HEK293 (cell line): ENCODE results near the gene IMP3.

Source experiments
- CTCF ChIA-PET: fragments of 350-600 bp; formaldehyde crosslinking; extraction: SDS; loops from one replicate; lab custom pipeline; 2021; ENCODE audit warnings: antibody characterized with exemption; lab: Yijun Ruan, JAX
- POLR2A ChIA-PET: fragments of 300-600 bp; formaldehyde crosslinking; extraction: SDS; loops from one replicate; lab custom pipeline; 2020; ENCODE audit warnings: antibody characterized with exemption, inconsistent platforms; lab: Yijun Ruan, JAX
- H3K27ac ChIP-seq: fragments of 200-500 bp; sonication (Bioruptor generic); 2 replicates; pipeline ENCODE4 v1.5.1; 2014; ENCODE audit warnings: low read depth, low read length, control low read depth, inconsistent platforms; ENCODE audit errors: extremely low read depth
- H3K36me3 ChIP-seq, 2 experiments: fragments of 200-500 bp in 1 of 2; sonication (Bioruptor generic) in 1 of 2; 1 replicate in 1 of 2; 2 replicates in 1 of 2; pipeline ENCODE4 v1.5.1; 2014 to 2017; ENCODE audit warnings: inconsistent platforms in 2 of 2, low read length in 2 of 2; ENCODE audit not compliant: control insufficient read depth in 2 of 2, insufficient read depth in 1 of 2
- H3K4me1 ChIP-seq: fragments of 200-500 bp; sonication (Bioruptor generic); 2 replicates; pipeline ENCODE4 v1.5.1; 2014; ENCODE audit warnings: mild to moderate bottlenecking, low read length, inconsistent platforms; ENCODE audit not compliant: control insufficient read depth, insufficient read depth
- H3K4me3 ChIP-seq: 2 replicates; pipeline ENCODE4 v1.5.1; 2011; ENCODE audit warnings: low read depth, mild to moderate bottlenecking, control low read depth, low read length, moderate library complexity
- H3K9me3 ChIP-seq: fragments of 200-500 bp; sonication (Bioruptor generic); 2 replicates; pipeline ENCODE4 v1.5.1; 2014; ENCODE audit warnings: low read depth, low read length, inconsistent platforms; ENCODE audit not compliant: control insufficient read depth, insufficient read depth
- BCL11A ChIP-seq: fragments of 450-650 bp; formaldehyde crosslinking; IDR thresholded peaks from 2 replicates; pipeline ENCODE4 v1.5.1; 2016; ENCODE audit warnings: low read depth, missing biosample characterization, missing genetic modification characterization
- GFI1B ChIP-seq: fragments of 450-650 bp; formaldehyde crosslinking; IDR thresholded peaks from 2 replicates; pipeline ENCODE4 v1.5.1; 2016; ENCODE audit warnings: missing biosample characterization, missing genetic modification characterization
- IKZF3 ChIP-seq: fragments of 450-650 bp; IDR thresholded peaks from 2 replicates; pipeline ENCODE4 v1.5.0; 2018; ENCODE audit warnings: missing biosample characterization, mild to moderate bottlenecking, missing genetic modification characterization, moderate library complexity
- SCRT1 ChIP-seq: fragments of 450-650 bp; formaldehyde crosslinking; IDR thresholded peaks from 2 replicates; pipeline ENCODE4 v1.5.1; 2016; ENCODE audit warnings: missing biosample characterization, missing genetic modification characterization, borderline replicate concordance
- SP7 ChIP-seq: fragments of 450-650 bp; formaldehyde crosslinking; IDR thresholded peaks from 2 replicates; pipeline ENCODE4 v1.5.1; 2016; ENCODE audit warnings: missing biosample characterization, missing genetic modification characterization
- YY2 ChIP-seq: fragments of 450-650 bp; formaldehyde crosslinking; IDR thresholded peaks from 2 replicates; pipeline ENCODE4 v1.5.1; 2016; ENCODE audit warnings: missing biosample characterization, missing genetic modification characterization
- ZNF112 ChIP-seq: fragments of 450-650 bp; formaldehyde crosslinking; IDR thresholded peaks from 2 replicates; pipeline ENCODE4 v1.5.0; 2017; ENCODE audit warnings: missing biosample characterization, missing genetic modification characterization
- ZNF138 ChIP-seq: fragments of 450-650 bp; formaldehyde crosslinking; IDR thresholded peaks from 2 replicates; pipeline ENCODE4 v1.5.1; 2016; ENCODE audit warnings: missing biosample characterization, missing genetic modification characterization, borderline replicate concordance
- ZNF214 ChIP-seq: fragments of 450-650 bp; formaldehyde crosslinking; IDR thresholded peaks from 2 replicates; pipeline ENCODE4 v1.5.1; 2017; ENCODE audit warnings: missing biosample characterization, mild to moderate bottlenecking, missing genetic modification characterization, borderline replicate concordance
- ZNF221 ChIP-seq: fragments of 450-650 bp; formaldehyde crosslinking; IDR thresholded peaks from 2 replicates; pipeline ENCODE4 v1.5.1; 2017; ENCODE audit warnings: missing biosample characterization, missing genetic modification characterization, borderline replicate concordance
- ZNF24 ChIP-seq: fragments of 450-650 bp; formaldehyde crosslinking; IDR thresholded peaks from 2 replicates; pipeline ENCODE4 v1.5.1; 2016; ENCODE audit warnings: missing biosample characterization, missing genetic modification characterization
- ZNF292 ChIP-seq: fragments of 450-650 bp; formaldehyde crosslinking; IDR thresholded peaks from 2 replicates; pipeline ENCODE4 v1.5.1; 2016; ENCODE audit warnings: low read depth, missing biosample characterization, missing genetic modification characterization, borderline replicate concordance
- ZNF311 ChIP-seq: fragments of 450-650 bp; formaldehyde crosslinking; IDR thresholded peaks from 2 replicates; pipeline ENCODE4 v1.5.1; 2017; ENCODE audit warnings: missing biosample characterization, missing genetic modification characterization, borderline replicate concordance
- ZNF324 ChIP-seq: fragments of 450-650 bp; formaldehyde crosslinking; IDR thresholded peaks from 2 replicates; pipeline ENCODE4 v1.5.1; 2016; ENCODE audit warnings: missing biosample characterization, missing genetic modification characterization
- ZNF366 ChIP-seq: fragments of 450-650 bp; formaldehyde crosslinking; conservative IDR thresholded peaks from 2 replicates; pipeline ENCODE4 v1.5.1; 2016; ENCODE audit warnings: missing biosample characterization, missing genetic modification characterization
- ZNF416 ChIP-seq: fragments of 450-650 bp; formaldehyde crosslinking; IDR thresholded peaks from 2 replicates; pipeline ENCODE4 v1.5.1; 2016; ENCODE audit warnings: missing biosample characterization, missing genetic modification characterization
- ZNF514 ChIP-seq: fragments of 450-650 bp; formaldehyde crosslinking; IDR thresholded peaks from 2 replicates; pipeline ENCODE4 v1.5.1; 2016; ENCODE audit warnings: missing biosample characterization, missing genetic modification characterization
- ZNF530 ChIP-seq: fragments of 450-650 bp; formaldehyde crosslinking; IDR thresholded peaks from 2 replicates; pipeline ENCODE4 v1.5.1; 2016; ENCODE audit warnings: low read depth, missing biosample characterization, missing genetic modification characterization
- ZNF571 ChIP-seq: fragments of 450-650 bp; formaldehyde crosslinking; IDR thresholded peaks from 2 replicates; pipeline ENCODE4 v1.5.0; 2017; ENCODE audit warnings: missing biosample characterization, missing genetic modification characterization
- ZNF645 ChIP-seq: fragments of 450-650 bp; formaldehyde crosslinking; IDR thresholded peaks from 2 replicates; pipeline ENCODE4; 2016; ENCODE audit warnings: missing biosample characterization, missing genetic modification characterization
- ZNF660 ChIP-seq: fragments of 450-650 bp; IDR thresholded peaks from 2 replicates; pipeline ENCODE4 v1.5.1; 2018; ENCODE audit warnings: missing biosample characterization, mild to moderate bottlenecking, missing genetic modification characterization
- ZNF777 ChIP-seq: fragments of 450-650 bp; formaldehyde crosslinking; IDR thresholded peaks from 2 replicates; pipeline ENCODE4 v1.5.1; 2017; ENCODE audit warnings: missing biosample characterization, missing genetic modification characterization, borderline replicate concordance
- ZNF791 ChIP-seq: fragments of 450-650 bp; formaldehyde crosslinking; IDR thresholded peaks from 2 replicates; pipeline ENCODE4 v1.5.1; 2016; ENCODE audit warnings: missing biosample characterization, missing genetic modification characterization
- ZSCAN30 ChIP-seq: fragments of 450-650 bp; IDR thresholded peaks from 2 replicates; pipeline ENCODE4 v1.5.1; 2018; ENCODE audit warnings: missing biosample characterization, mild to moderate bottlenecking, missing genetic modification characterization, moderate library complexity
- TF ChIP-seq, protein P1 (sequence below): fragments of 450-650 bp; IDR thresholded peaks from 2 replicates; pipeline ENCODE4 v1.5.1; 2018; ENCODE audit warnings: missing biosample characterization, mild to moderate bottlenecking, missing genetic modification characterization
- TF ChIP-seq, protein P2 (sequence below): fragments of 450-650 bp; formaldehyde crosslinking; IDR thresholded peaks from 2 replicates; pipeline ENCODE4 v1.5.1; 2016; ENCODE audit warnings: missing biosample characterization, missing genetic modification characterization
- TF ChIP-seq, protein P3 (sequence below): fragments of 450-650 bp; formaldehyde crosslinking; IDR thresholded peaks from 2 replicates; pipeline ENCODE4 v1.5.1; 2016; ENCODE audit warnings: missing biosample characterization, missing genetic modification characterization
- TF ChIP-seq, protein P4 (sequence below): fragments of 450-650 bp; formaldehyde crosslinking; IDR thresholded peaks from 2 replicates; pipeline ENCODE4 v1.5.1; 2016; ENCODE audit warnings: missing biosample characterization, missing genetic modification characterization

IMP3 gene

GRCh38 chr15:75640483-75641178 lies 607 bp upstream of the IMP3 start:
- CTCF ChIA-PET = interaction anchor here (0.5 to 5.8 kb wide), 12 partner anchors 12 to 865 kb away, joined by 3 to 47 read pairs (median 4); partner anchors contain the start of genes C15orf39, MAN2C1 and SNUPN
- Histone ChIP-seq H3K27ac (peak overlapping the region; percentile 94), H3K9me3 (no peaks in the 10 kb centered on the region), H3K4me3 (peak overlapping the region; percentile 58), H3K4me1 (peaks cover 7% of the 10 kb centered on the region), H3K36me3 (peaks cover 6% of the 10 kb centered on the region in 2 experiments; a peak in 2 of 3 replicates)
- POLR2A ChIA-PET = interaction anchor here (0.5 to 4.4 kb wide), 27 partner anchors 9 to 645 kb away, joined by 3 to 94 read pairs (median 4); partner anchors contain the start of genes MAN2C1, NEIL1, PTPN9 and SCAMP5
- TF ChIP-seq ZNF530 (tag by site-specific recombination) = no peak
- TF ChIP-seq ZNF416 = no peak
- TF ChIP-seq ZSCAN30 (tag by site-specific recombination) = peak; percentile 38; the same call in 1 of the 2 replicates
- 0 out of 2 replicates have a peak, but pooled peaks have one; percentile 10 for TF ChIP-seq ZNF24 (tag by site-specific recombination)
- no peak for TF ChIP-seq YY2
- no peak for TF ChIP-seq ZNF221
- no peak for TF ChIP-seq ZNF311
- TF ChIP-seq, protein P1, sequence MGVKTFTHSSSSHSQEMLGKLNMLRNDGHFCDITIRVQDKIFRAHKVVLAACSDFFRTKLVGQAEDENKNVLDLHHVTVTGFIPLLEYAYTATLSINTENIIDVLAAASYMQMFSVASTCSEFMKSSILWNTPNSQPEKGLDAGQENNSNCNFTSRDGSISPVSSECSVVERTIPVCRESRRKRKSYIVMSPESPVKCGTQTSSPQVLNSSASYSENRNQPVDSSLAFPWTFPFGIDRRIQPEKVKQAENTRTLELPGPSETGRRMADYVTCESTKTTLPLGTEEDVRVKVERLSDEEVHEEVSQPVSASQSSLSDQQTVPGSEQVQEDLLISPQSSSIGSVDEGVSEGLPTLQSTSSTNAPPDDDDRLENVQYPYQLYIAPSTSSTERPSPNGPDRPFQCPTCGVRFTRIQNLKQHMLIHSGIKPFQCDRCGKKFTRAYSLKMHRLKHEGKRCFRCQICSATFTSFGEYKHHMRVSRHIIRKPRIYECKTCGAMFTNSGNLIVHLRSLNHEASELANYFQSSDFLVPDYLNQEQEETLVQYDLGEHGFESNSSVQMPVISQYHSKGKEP (tag by site-specific recombination) = peak; percentile 36; the same call in 1 of the 2 replicates
- TF ChIP-seq ZNF366 (tag by site-specific recombination) = peak; percentile 37; the same call in 1 of the 2 replicates
- 0 out of 2 replicates have a peak, but pooled peaks have one; percentile 6 for TF ChIP-seq BCL11A (tag by site-specific recombination)
- TF ChIP-seq, protein P2, sequence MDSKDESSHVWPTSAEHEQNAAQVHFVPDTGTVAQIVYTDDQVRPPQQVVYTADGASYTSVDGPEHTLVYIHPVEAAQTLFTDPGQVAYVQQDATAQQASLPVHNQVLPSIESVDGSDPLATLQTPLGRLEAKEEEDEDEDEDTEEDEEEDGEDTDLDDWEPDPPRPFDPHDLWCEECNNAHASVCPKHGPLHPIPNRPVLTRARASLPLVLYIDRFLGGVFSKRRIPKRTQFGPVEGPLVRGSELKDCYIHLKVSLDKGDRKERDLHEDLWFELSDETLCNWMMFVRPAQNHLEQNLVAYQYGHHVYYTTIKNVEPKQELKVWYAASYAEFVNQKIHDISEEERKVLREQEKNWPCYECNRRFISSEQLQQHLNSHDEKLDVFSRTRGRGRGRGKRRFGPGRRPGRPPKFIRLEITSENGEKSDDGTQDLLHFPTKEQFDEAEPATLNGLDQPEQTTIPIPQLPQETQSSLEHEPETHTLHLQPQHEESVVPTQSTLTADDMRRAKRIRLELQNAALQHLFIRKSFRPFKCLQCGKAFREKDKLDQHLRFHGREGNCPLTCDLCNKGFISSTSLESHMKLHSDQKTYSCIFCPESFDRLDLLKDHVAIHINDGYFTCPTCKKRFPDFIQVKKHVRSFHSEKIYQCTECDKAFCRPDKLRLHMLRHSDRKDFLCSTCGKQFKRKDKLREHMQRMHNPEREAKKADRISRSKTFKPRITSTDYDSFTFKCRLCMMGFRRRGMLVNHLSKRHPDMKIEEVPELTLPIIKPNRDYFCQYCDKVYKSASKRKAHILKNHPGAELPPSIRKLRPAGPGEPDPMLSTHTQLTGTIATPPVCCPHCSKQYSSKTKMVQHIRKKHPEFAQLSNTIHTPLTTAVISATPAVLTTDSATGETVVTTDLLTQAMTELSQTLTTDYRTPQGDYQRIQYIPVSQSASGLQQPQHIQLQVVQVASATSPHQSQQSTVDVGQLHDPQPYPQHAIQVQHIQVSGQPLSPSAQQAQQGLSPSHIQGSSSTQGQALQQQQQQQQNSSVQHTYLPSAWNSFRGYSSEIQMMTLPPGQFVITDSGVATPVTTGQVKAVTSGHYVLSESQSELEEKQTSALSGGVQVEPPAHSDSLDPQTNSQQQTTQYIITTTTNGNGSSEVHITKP (tag by site-specific recombination) = peak; percentile 81
- TF ChIP-seq ZNF777 (tag by site-specific recombination) = no peak
- no peak for TF ChIP-seq ZNF112 (tag by site-specific recombination)
- TF ChIP-seq, protein P3, sequence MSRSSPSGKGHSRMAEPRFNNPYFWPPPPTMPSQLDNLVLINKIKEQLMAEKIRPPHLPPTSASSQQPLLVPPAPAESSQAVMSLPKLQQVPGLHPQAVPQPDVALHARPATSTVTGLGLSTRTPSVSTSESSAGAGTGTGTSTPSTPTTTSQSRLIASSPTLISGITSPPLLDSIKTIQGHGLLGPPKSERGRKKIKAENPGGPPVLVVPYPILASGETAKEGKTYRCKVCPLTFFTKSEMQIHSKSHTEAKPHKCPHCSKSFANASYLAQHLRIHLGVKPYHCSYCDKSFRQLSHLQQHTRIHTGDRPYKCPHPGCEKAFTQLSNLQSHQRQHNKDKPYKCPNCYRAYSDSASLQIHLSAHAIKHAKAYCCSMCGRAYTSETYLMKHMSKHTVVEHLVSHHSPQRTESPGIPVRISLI (tag by site-specific recombination) = no peak
- TF ChIP-seq IKZF3 = peak; percentile 21; the same call in 1 of the 2 replicates
- no peak for TF ChIP-seq ZNF214 (tag by site-specific recombination)
- peak; percentile 95; the same call in 1 of the 2 replicates for TF ChIP-seq ZNF660
- TF ChIP-seq ZNF645 (tag by site-specific recombination) = no peak
- TF ChIP-seq ZNF514 (tag by site-specific recombination) = no peak
- peak; percentile 28; the same call in 1 of the 2 replicates for TF ChIP-seq SP7 (tag by site-specific recombination)
- TF ChIP-seq ZNF138 = no peak
- no peak for TF ChIP-seq GFI1B (tag by site-specific recombination)
- TF ChIP-seq ZNF292 (tag by site-specific recombination) = no peak
- TF ChIP-seq, protein P4, sequence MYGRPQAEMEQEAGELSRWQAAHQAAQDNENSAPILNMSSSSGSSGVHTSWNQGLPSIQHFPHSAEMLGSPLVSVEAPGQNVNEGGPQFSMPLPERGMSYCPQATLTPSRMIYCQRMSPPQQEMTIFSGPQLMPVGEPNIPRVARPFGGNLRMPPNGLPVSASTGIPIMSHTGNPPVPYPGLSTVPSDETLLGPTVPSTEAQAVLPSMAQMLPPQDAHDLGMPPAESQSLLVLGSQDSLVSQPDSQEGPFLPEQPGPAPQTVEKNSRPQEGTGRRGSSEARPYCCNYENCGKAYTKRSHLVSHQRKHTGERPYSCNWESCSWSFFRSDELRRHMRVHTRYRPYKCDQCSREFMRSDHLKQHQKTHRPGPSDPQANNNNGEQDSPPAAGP (tag by site-specific recombination) = no peak
- no peak for TF ChIP-seq SCRT1
- no peak for TF ChIP-seq ZNF571 (tag by site-specific recombination)
- no peak for TF ChIP-seq ZNF791 (tag by site-specific recombination)
- TF ChIP-seq ZNF324 (tag by site-specific recombination) = 0 out of 2 replicates have a peak, but pooled peaks have one; percentile 27
